ENCODE results near the gene GPR4.

The GPR4 gene

DNA sequence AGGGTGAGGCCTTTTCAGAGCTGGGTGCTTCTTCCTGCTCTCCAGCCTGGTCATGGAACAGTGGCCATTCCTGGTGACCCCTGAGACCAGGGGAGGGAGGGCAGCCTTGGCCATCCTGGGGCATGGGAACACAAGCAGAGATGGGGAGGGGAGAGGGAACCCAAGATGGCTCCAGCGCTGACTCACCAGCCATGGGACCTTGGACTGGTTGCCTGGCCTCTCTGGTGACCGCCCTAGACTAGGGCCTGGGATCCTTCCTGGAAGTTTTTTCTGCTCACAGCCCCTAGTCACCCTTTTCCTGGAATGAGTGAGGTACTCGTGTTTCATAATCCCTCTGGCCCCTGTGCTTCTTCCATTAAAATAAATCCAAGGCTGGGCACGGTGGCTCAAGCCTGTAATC is 14.1 kb downstream of the GPR4 start:
- Histone ChIP-seq H3K4me3 (no peak overlapping the region), H3K4me2 (peak overlapping the region; percentile 23 to 74 (median 60); a peak in 21 of 22 replicates), H3K9ac (peak overlapping the region in 5 of 11 experiments; percentile 3 to 49 (median 21); a peak in 4 of 22 replicates), H3K27ac (peak overlapping the region in 10 of 11 experiments; percentile 6 to 64 (median 46); a peak in 16 of 22 replicates), H3K4me1 (peaks cover 25 to 50% (median 41%) of the 10 kb centered on the region in 10 experiments), H3K36me3 (0 out of 22 replicates have a peak, but pooled peaks cover 0 to under 1% (median 0%) of the 10 kb centered on the region in 11 experiments), H3K27me3 (no peaks in the 10 kb centered on the region; a peak in 1 of 22 replicates), H3K9me3 (replicated peaks in 1 of 11) (peaks cover 0 to 12% (median 0%) of the 10 kb centered on the region in 11 experiments; a peak in 2 of 22 replicates), H4K20me1 (no peaks in the 10 kb centered on the region)
- TF ChIP-seq Cebpa-rat (IDR thresholded peaks at IDR 0.05) = no peak

DNA sequence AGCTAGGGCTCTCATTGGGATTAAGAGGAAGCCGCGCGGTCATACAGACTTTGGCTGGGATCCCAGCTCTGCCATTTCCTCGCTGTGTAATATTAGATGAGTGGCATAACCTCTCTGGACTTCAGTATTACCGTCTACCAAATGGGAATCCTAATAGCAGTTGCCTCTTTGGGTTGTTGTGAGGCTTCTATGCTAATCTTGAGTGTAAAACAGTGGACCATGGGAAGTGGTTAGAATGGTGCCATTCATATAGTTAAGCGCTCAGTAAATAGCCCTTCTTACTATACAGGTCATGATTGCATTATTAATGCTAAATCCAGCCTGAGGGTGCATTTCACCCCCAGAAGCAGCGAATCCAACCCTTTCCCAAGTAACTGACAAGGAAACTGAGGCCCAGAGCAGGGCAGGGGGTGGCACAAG is 16.8 kb downstream of the GPR4 start:
- Histone ChIP-seq H3K36me3 (peaks cover 0 to 20% (median 9%) of the 10 kb centered on the region in 11 experiments; a peak in 10 of 22 replicates), H3K4me2 (peak overlapping the region; percentile 71 to 92 (median 79)), H3K4me3 (peak overlapping the region; percentile 67 to 86 (median 76)), H3K4me1 (peaks cover 21 to 40% (median 32%) of the 10 kb centered on the region in 10 experiments), H3K27me3 (no peaks in the 10 kb centered on the region), H3K27ac (peak overlapping the region; percentile 86 to 97 (median 90)), H3K9me3 (replicated peaks in 1 of 11) (no peaks in the 10 kb centered on the region), H4K20me1 (0 out of 22 replicates have a peak, but pooled peaks cover 0 to 4% (median 0%) of the 10 kb centered on the region in 11 experiments), H3K9ac (peak overlapping the region; percentile 85 to 94 (median 87); a peak in 21 of 22 replicates)
- TF ChIP-seq Cebpa-rat (IDR thresholded peaks at IDR 0.05) = no peak

DNA sequence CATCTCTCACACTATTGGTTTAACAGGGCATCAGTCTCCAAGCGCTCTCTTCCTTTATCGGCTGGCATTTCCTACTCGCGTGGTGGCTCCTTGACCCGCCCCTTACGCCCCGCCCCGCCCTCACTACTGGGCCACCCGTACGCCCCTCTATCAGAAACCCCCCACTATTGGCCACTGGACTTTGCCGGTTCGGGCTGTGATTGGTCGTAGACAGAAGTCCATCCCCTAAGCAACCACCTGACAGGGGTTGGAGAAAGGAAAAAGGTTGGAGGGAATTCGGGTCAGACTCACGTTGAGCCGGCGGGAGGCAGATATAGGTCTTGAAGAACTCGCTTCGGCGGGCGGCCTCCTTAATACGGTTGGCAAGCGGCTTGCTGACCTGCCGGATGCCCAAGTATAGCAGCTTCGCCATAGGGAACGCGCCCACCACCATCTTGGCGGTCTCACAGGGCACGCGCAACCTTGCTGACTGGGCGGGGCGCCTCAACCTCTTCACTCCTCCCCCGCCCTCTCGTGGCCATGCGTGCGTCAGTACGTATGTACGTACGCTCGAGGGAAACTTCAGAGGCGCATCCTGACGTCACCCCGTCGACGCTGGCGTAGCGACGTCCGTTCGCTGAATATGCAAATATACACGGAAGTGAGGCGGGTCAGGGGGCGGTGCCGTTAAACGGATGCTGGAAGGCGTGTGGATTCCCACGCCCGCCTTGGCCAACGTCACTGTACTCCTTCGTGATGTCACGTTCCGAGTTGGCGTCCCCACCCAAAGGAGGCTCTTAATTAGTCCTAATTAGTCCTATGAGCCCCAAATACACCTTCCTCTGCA is 17.5 kb downstream of the GPR4 start, which contains the start of gene OPA3:
TSS of gene OPA3 (minus strand) at position 471 of the 826 bp plus-strand sequence. CDS start at position 433, 38 bp downstream.
- H3K9ac ChIP-seq = peak within 1 kb of the TSS; percentile 85 to 94 (median 87)
- no peak for TF ChIP-seq Cebpa-rat (IDR thresholded peaks at IDR 0.05)
- peaks cover 21 to 40% (median 32%) of the 10 kb centered on the region in 10 experiments for H3K4me1 ChIP-seq
- H3K27ac ChIP-seq = peak within 1 kb of the TSS; percentile 86 to 97 (median 90)
- H3K4me3 ChIP-seq = peak within 1 kb of the TSS; percentile 67 to 86 (median 76)
- peak within 1 kb of the TSS; percentile 84 to 99 (median 92) for H3K4me2 ChIP-seq
- peaks cover 0 to 20% (median 9%) of the 10 kb centered on the region in 11 experiments; a peak in 10 of 22 replicates for H3K36me3 ChIP-seq
- no peaks in the 10 kb centered on the region for H3K9me3 ChIP-seq (replicated peaks in 1 of 11)
- no peaks in the 10 kb centered on the region for H3K27me3 ChIP-seq
- peaks cover 0 to 4% (median 0%) of the 10 kb centered on the region in 11 experiments; a peak in 2 of 22 replicates for H4K20me1 ChIP-seq

DNA sequence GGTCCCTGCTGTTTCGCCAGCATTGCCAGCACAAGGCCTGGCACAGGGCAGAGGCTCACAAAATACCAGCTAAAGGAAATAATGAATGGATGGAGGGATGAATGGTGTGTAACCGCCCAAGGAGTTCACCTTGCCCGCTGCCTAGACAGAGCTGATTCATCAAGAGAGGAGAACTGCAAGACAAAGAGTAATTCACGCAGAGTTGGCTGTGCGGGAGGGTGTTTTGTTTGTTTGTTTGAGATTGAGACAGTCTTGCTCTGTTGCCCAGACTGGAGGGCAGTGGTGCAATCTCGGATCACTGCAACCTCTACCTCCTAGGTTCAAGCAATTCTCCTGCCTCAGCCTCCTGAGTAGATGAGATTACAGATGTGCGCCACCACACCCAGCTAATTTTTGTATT is 20.4 kb downstream of the GPR4 start:
- no peak for TF ChIP-seq Cebpa-rat (IDR thresholded peaks at IDR 0.05)
- Histone ChIP-seq H3K27ac (no peak overlapping the region), H3K9me3 (replicated peaks in 1 of 11) (no peaks in the 10 kb centered on the region), H3K4me2 (no peak overlapping the region), H3K27me3 (no peaks in the 10 kb centered on the region), H3K4me3 (no peak overlapping the region), H3K9ac (no peak overlapping the region), H4K20me1 (peaks cover 0 to 22% (median 8%) of the 10 kb centered on the region in 11 experiments; a peak in 6 of 22 replicates), H3K4me1 (peaks cover 14 to 20% (median 18%) of the 10 kb centered on the region in 10 experiments), H3K36me3 (peaks cover 0 to 20% (median 9%) of the 10 kb centered on the region in 11 experiments; a peak in 11 of 22 replicates)

DNA sequence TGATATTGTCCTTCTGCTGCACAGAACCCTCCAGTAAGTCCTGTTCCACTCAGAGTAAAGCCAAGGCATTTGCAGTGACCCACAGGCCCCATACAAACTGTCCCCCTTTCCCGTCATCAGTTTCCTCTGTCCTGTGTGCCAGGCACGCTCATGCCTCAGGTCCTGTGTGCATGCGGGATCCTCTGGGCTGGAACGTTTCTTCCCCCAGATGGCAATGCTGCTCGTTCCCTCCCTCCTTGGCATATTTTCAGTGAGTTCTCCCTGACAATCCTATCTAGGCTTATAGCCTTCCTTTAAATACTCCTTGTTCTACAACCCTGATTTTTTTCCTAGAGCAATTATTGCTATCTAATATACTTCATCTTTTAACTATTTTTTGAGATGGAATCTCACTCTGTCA is 23.2 kb downstream of the GPR4 start:
- Histone ChIP-seq H3K9ac (no peak overlapping the region), H3K4me1 (peaks cover 7 to 15% (median 11%) of the 10 kb centered on the region in 10 experiments), H3K4me2 (no peak overlapping the region), H3K27ac (no peak overlapping the region), H3K9me3 (replicated peaks in 1 of 11) (no peaks in the 10 kb centered on the region), H3K4me3 (no peak overlapping the region), H3K36me3 (peaks cover 0 to 28% (median 9%) of the 10 kb centered on the region in 11 experiments; a peak in 11 of 22 replicates), H4K20me1 (peaks cover 0 to 47% (median 9%) of the 10 kb centered on the region in 11 experiments; a peak in 8 of 22 replicates), H3K27me3 (no peaks in the 10 kb centered on the region)
- no peak for TF ChIP-seq Cebpa-rat (IDR thresholded peaks at IDR 0.05)

DNA sequence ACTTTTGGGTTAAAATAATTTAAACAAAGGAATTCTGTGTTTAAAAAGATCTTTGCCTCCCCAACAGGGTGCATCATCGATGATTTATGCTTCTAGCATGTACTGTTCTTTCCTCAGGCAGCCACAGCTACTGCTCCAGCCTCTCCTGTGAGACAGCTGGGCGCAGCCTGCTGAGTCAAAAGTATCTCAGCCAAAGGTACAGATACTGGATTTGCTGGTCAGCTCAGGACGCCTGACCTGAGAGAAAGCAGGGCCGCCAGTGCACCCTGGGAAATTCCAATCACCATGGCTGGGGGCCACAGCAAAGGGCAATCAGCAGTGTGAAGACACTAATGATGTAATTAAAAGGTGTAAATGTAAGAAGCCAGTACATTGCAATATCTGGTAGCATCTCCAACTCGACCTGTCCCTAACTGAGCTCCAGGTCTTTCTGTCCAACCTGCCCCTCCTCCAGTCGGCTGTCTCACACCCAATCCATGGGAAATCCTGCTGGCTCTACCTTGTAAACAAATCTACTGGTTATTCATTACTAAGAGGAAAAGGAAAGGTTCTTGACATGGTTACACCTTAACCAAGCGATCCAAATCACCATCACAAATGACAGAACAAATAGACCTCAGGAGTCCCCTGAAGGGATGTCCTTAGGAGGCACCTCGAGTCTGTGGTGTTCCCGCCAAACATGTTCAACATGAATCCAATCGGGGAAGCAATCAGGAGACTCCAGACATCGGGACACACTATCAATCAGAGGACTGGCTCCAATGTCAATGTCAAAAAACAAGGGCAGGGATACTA is 24.7 kb downstream of the GPR4 start:
- Histone ChIP-seq H3K9me3 (replicated peaks in 1 of 11) (no peaks in the 10 kb centered on the region), H3K9ac (no peak overlapping the region), H3K4me3 (no peak overlapping the region), H3K36me3 (peaks cover 0 to 26% (median 11%) of the 10 kb centered on the region in 11 experiments; a peak in 14 of 22 replicates), H4K20me1 (peaks cover 0 to 58% (median 9%) of the 10 kb centered on the region in 11 experiments; a peak in 8 of 22 replicates), H3K4me1 (peaks cover 0 to 9% (median 0%) of the 10 kb centered on the region in 10 experiments; a peak in 1 of 20 replicates), H3K4me2 (no peak overlapping the region), H3K27me3 (no peaks in the 10 kb centered on the region), H3K27ac (no peak overlapping the region)
- no peak for TF ChIP-seq Cebpa-rat (IDR thresholded peaks at IDR 0.05)

DNA sequence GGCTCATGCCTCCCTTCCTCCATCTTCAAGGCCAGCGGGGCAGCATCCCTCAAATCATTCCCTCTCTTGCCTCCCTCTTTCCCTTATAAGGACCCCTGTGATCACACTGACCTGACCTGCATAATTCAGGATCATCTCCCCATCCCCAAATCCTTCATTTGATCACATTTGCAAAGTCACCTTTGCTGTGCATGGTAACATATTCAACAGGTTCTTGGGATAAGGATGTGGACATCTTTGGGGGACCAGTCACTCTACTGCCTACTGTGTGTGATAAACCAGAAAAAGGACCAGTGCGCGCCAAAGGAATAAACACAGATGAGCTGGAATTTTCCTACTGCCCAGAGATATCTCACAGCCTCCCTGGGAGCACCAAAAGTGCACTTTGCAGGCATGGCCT is 25.3 kb downstream of the GPR4 start:
- H3K27me3 ChIP-seq = no peaks in the 10 kb centered on the region
- H3K36me3 ChIP-seq = peaks cover 0 to 20% (median 9%) of the 10 kb centered on the region in 11 experiments; a peak in 13 of 22 replicates
- TF ChIP-seq Cebpa-rat (IDR thresholded peaks at IDR 0.05) = no peak
- no peak overlapping the region for H3K4me2 ChIP-seq
- peaks cover 0 to 58% (median 9%) of the 10 kb centered on the region in 11 experiments; a peak in 8 of 22 replicates for H4K20me1 ChIP-seq
- peaks cover 0 to 9% (median 0%) of the 10 kb centered on the region in 10 experiments; a peak in 1 of 20 replicates for H3K4me1 ChIP-seq
- H3K9ac ChIP-seq = no peak overlapping the region
- no peaks in the 10 kb centered on the region for H3K9me3 ChIP-seq (replicated peaks in 1 of 11)
- no peak overlapping the region for H3K27ac ChIP-seq
- H3K4me3 ChIP-seq = no peak overlapping the region

DNA sequence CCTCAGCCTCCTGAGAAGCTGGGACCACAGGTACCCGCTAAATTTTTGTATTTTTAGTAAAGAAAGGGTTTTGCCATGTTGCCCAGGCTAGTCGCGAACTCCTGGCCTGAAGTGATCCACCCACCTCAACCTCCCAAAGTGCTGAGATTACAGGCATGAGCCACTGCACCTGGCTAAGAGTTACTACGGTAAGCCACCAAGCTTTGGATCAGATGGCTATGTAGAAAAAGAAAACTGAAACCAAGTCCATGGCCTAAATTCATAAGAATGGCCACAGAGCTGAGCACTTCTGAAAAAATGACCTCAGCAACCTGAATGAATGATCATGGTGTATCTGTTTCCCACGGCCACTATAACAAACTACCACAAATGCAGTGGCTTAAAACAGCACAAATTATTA is 26.8 kb downstream of the GPR4 start:
- Histone ChIP-seq H3K27me3 (no peaks in the 10 kb centered on the region), H3K4me3 (no peak overlapping the region), H3K36me3 (peaks cover 0 to 15% (median 0%) of the 10 kb centered on the region in 11 experiments; a peak in 8 of 22 replicates), H3K9me3 (replicated peaks in 1 of 11) (no peaks in the 10 kb centered on the region), H3K4me2 (no peak overlapping the region), H3K9ac (no peak overlapping the region), H3K27ac (no peak overlapping the region), H4K20me1 (peaks cover 0 to 62% (median 9%) of the 10 kb centered on the region in 11 experiments; a peak in 8 of 22 replicates), H3K4me1 (peaks cover 0 to 9% (median 0%) of the 10 kb centered on the region in 10 experiments; a peak in 1 of 20 replicates)
- no peak for TF ChIP-seq Cebpa-rat (IDR thresholded peaks at IDR 0.05)
